AG20443 (cell line): ENCODE results near the gene LMTK2.
"Not testable (repeated sequence)": the region's sequence is repeated elsewhere in the genome, so short reads cannot be mapped to it uniquely, and the experiment has no call there.

Experiments used
- DNase-seq: peaks from one replicate; pipeline ENCODE4 v3.0.0; 2012; ENCODE audit warnings: low spot score, mixed read lengths

Gene LMTK2

GRCh38 chr7:98217623-98218582, 111.2 kb downstream of the LMTK2 start:
- DNase-seq = no peak

- DNase-seq = not testable (repeated sequence)
Observed at GRCh38 chr7:98219382-98219781, 112.7 kb downstream of the LMTK2 start.

DNA sequence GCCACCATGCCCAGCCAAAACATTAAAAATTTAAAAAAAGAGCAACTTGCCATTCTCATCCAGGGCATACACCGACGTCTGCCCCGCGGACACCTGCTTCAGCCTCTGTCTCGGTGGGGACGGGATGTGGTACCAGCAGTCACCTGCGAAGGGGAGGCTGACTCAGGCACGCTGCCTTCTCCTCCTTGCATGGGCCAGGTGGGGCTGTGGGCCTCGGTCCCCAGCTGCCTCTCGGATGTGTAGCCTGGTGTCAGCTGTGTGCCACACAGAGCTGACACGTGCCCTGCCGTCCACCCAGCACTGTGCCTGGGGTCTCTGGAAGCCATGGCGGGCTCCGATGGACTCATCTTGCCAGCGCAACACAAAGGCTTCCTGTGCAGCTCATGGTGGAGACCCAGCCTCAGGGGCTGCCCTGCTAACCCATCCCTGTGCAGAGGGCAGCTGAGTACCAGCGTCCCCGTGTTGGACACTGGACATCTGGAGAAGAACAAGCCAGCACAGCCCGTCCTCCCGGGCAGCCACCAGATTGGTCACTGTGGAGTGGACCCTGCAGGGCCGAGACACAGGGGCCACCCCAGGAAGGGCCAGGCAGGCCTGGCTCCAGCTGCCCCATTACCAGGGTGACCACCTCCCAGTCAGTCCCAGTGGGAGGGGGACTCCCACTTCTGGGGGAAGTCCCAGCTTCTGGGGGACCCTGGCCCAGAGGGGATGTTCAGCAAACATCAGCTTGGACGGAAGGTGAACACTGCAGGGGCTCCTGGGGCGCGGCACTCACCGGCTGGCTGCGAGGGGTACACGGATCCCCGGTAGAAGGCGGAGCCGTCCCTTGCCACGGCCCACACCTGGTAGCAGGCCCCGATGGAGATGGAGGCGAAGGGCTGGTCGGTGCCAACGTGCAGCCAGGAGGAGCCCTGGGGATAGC, 115.2 kb downstream of the LMTK2 start:
- DNase-seq = no peak

- no peak for DNase-seq
Observed at GRCh38 chr7:98222533-98223195, 116.0 kb downstream of the LMTK2 start.

- DNase-seq = no peak
Observed at GRCh38 chr7:98223351-98223897, 116.8 kb downstream of the LMTK2 start.

- DNase-seq = no peak
Observed at GRCh38 chr7:98223898-98224700, 117.4 kb downstream of the LMTK2 start.

DNA sequence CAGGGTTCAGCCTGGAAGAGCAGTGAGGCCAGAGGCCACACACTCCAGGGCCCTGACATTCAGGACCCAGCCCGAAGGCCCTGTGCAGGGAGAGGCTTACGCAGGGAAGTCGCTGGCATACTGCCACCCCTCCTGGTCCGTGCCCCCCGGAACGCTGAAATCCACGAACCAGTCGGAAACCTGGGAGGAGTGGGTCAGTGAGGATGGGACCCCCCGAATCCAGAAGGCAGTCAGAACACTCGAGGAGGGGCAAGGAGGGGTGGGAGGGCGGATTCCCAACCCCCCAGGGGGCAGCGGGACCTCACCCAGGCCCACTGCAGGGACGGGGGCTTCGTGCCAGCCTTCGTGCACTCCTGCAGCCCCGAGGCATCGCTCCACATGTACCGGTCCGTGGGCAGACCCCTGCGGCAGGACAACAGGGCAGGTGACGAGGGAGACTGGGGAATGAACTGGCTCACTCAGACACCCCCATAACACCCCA, 118.1 kb downstream of the LMTK2 start:
- no peak for DNase-seq

GRCh38 chr7:98225913-98226614, 119.4 kb downstream of the LMTK2 start:
- no peak for DNase-seq

- DNase-seq = no peak
Observed at GRCh38 chr7:98227939-98228338, 121.3 kb downstream of the LMTK2 start.

GRCh38 chr7:98228801-98229200, 122.1 kb downstream of the LMTK2 start:
- DNase-seq = no peak

DNA sequence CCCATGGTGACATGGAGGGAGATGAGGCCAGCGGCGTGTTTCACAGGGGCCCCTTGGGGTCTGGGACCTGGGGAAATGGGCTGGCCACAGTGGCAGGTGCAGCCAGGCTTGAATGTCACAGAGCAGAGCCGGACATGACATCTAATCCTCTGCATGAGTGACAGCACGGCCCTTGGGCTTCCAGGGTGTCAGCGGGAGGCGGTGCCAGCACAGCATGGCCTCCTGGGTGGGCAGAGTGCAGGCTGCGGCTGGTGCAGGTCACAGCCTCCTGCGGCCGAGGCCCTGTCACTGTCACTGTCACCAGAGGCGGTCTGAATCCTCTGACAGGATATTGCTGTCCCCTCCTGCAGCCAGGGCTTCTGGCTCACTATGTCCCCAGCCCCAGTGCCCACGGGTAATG, 122.8 kb downstream of the LMTK2 start:
- no peak for DNase-seq

GRCh38 chr7:98229991-98230745, 123.5 kb downstream of the LMTK2 start:
- DNase-seq = no peak

DNA sequence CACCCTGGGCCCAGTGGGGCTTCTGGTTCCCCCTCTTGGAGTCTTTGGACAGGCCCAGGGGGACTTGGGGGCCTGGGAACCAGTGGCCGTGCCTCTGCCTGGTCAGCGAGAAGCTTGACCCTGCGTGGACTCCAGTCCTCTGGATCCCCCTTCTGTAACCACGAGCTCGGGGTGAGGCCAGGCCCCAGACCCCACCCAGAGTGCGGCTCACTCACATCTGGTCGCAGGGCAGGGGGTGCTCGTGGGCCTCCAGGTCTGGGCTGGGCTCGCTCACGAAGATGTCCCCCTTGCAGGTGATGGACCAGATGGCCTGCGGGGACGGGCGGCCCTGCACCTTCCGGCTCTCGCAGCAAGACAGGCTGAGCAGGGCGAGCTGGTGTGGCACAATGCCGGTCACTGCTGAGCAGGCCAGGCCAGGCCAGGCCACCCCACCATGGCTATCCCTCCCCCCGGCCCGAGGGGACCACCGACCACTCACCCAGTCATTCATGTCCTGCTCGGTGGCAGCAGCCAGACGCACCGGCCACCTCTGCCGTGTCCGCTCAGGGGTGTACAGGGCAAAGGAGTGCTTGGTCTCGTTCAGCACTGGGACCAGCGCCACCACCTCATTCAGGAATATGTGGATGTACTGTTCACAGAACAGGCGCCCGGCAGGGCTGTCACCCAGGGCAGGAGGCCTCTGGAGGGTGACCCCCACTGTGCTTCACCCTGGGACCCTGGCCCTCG, 124.2 kb downstream of the LMTK2 start:
- no peak for DNase-seq

DNA sequence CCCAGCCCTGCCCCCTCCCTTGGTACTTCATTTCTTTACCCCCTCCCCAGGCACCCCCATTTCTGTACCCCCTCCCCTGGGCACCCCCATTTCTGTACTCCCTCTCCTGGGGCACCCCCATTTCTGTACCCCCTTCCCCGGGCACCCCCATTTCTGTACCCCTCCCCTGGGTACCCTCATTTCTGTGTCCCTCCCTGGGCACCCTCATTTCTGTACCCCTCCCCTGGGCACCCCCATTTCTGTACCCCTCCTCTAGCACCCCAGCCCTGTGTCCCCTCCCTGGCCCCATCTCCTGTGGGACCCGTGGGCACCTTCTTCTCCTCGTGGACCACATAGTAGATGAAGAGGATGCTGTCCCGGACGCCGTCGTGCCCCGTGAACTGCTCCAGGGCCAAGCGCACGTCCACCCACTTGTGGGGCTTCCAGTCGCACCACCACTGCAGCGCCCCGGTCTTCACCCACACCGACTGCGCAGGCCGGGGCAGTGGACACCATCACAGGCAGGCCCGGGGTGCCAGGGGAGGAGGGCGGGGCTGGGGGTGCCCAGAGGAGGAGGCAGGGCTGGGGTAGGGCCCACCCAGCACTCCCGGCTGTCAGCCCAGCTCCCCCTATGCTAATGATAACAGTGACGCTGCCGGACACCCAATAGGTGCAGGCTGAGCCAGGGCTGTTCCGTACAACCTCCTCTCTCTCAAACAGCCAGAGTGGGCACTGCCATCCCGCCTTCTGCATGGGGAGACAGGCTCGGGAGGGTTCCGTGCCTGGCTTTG, 125.0 kb downstream of the LMTK2 start:
- no peak for DNase-seq

DNA sequence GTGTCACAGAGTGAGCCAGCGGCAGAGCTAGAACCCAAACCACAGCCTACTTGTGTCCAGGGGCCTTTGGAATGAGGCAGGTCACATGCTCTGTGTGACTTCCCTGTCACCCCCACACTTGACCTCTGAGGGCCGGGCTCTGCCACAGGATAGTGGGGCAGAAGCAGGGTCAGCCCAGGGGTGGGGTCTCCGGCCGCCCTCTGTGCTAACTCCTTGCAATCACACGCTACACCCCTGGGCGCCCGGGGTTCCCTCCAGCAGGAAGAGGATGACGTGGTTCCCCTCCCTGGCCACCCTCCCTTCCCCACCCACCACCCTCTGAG, 125.6 kb downstream of the LMTK2 start:
- no peak for DNase-seq

- no peak for DNase-seq
Observed at GRCh38 chr7:98232799-98233198, 126.1 kb downstream of the LMTK2 start.

- no peak for DNase-seq
Observed at GRCh38 chr7:98233219-98234070, 126.8 kb downstream of the LMTK2 start.
